Panc1 (cell line): ENCODE measurements around the gene RFC2.

ENCODE experiments used
- CTCF ChIP-seq: fragments of 450-650 bp; IDR thresholded peaks from 2 replicates; pipeline ENCODE4 v1.5.1; 2017; ENCODE audit warnings: mild to moderate bottlenecking
- REST ChIP-seq, 2 experiments: IDR thresholded peaks; 2 replicates each; pipeline ENCODE4 v1.6.1; 2011 to 2012; ENCODE audit warnings: low read depth in 2 of 2, control low read depth in 1 of 2, low read length in 1 of 2, mild to moderate bottlenecking in 1 of 2, moderate library complexity in 1 of 2; ENCODE audit not compliant: insufficient read depth in 1 of 2
- SIN3A ChIP-seq: IDR thresholded peaks from 2 replicates; pipeline ENCODE4 v1.6.1; 2012; ENCODE audit warnings: low read depth, mild to moderate bottlenecking, low read length, moderate library complexity, borderline replicate concordance; ENCODE audit not compliant: insufficient read depth

GRCh38 chr7:74262639-74263398 is 8.6 kb upstream of the RFC2 start:
- TF ChIP-seq CTCF (no peak), REST (IDR thresholded peaks at IDR 0.05; ENCODE audit: insufficient read depth in 1 of 2, low read depth in 2 of 2, low read length in 1 of 2) (no peak), SIN3A (no peak)
